ENCODE measurements around the gene THAP4. TPM values are rescaled to one million over a fixed set of nuclear protein-coding genes. Genes with fewer than 3 reads are reported as not detected.

THAP4 gene
- total and polyA plus RNA-seq, 2 of the 4 experiments (the other 2 are of a cell fraction) = 33.9 to 55.1 TPM

GRCh38 chr2:241657786-241658254 is 20.9 kb upstream of the THAP4 start:
- Histone ChIP-seq H4K5ac (ENCODE audit: low read depth, low read length) (no peak overlapping the region), H3K27ac (ENCODE audit: insufficient read depth, low read length) (no peak overlapping the region), H2BK120ac (ENCODE audit: low read depth, low read length) (no peak overlapping the region), H2BK15ac (ENCODE audit: low read depth, low read length) (no peak overlapping the region), H3K4me2 (ENCODE audit: low read depth, low read length) (no peak overlapping the region), H2AK5ac (ENCODE audit: low read depth, low read length) (no peak overlapping the region), H4K20me1 (ENCODE audit: insufficient read depth, low read length) (peaks cover 5% of the 10 kb centered on the region), H3K79me1 (ENCODE audit: low read depth in 1 of 2, low read length in 2 of 2) (peaks cover 4 to 9% of the 10 kb centered on the region in 2 experiments; a peak in 2 of 4 replicates), H3K36me3 (ENCODE audit: control insufficient read depth, insufficient read depth, low read length) (peaks cover 48% of the 10 kb centered on the region), H3K9me3 (ENCODE audit: control insufficient read depth, insufficient read depth, low read length) (no peaks in the 10 kb centered on the region), H3K27me3 (ENCODE audit: control insufficient read depth, insufficient read depth, low read length) (no peaks in the 10 kb centered on the region), H4K8ac (ENCODE audit: low read depth in 2 of 2, low read length in 2 of 2) (no peak overlapping the region), H3K4me3 (ENCODE audit: insufficient read depth, low read depth, low read length) (no peak overlapping the region), H2AFZ (replicated peaks; ENCODE audit: low read length, poor library complexity) (no peak overlapping the region), H3K14ac (replicated peaks; ENCODE audit: low read depth, low read length) (no peak overlapping the region), H3K4me1 (ENCODE audit: control insufficient read depth, insufficient read depth, low read length) (no peaks in the 10 kb centered on the region), H2BK20ac (ENCODE audit: low read depth, low read length) (no peak overlapping the region), H3K56ac (ENCODE audit: extremely low read depth, insufficient read depth, low read length) (no peak overlapping the region), H4K91ac (ENCODE audit: insufficient read depth, low read depth, low read length) (no peak overlapping the region), H3K18ac (ENCODE audit: low read depth, low read length) (no peak overlapping the region), H2AK9ac (replicated peaks; ENCODE audit: low read depth, low read length, poor library complexity) (no peak overlapping the region), H3K9me1 (ENCODE audit: insufficient read depth, low read length) (no peaks in the 10 kb centered on the region), H3K4ac (ENCODE audit: low read depth, low read length) (no peak overlapping the region), H2BK5ac (ENCODE audit: low read depth, low read length, poor library complexity, severe bottlenecking) (no peak overlapping the region), H3K23ac (ENCODE audit: low read depth, low read length) (no peak overlapping the region), H3K9ac (ENCODE audit: low read depth, low read length) (no peak overlapping the region)
- no TSS peak for BruUV-seq (replicated peaks)
- in situ Hi-C loops (cut with MboI; ENCODE audit: low sequenced_read_pairs) = loop anchor here (25.0 kb wide), 1 partner anchor 796 kb away; the partner anchor contains the start of gene AGXT
- no peak for TF ChIP-seq RAD21 (IDR thresholded peaks at IDR 0.05; ENCODE audit: low read length)
- no peak for TF ChIP-seq NFE2L2 (IDR thresholded peaks at IDR 0.05; ENCODE audit: low read depth, low read length)
- no peak for TF ChIP-seq ELK1 (IDR thresholded peaks at IDR 0.05; ENCODE audit: borderline replicate concordance, low read depth, low read length)
- no peak for TF ChIP-seq CHD1 (IDR thresholded peaks at IDR 0.05; ENCODE audit: low read depth, low read length)
- no peak for TF ChIP-seq RCOR1 (IDR thresholded peaks at IDR 0.05; ENCODE audit: insufficient replicate concordance, low read length)
- TF ChIP-seq MAZ (IDR thresholded peaks at IDR 0.05; ENCODE audit: borderline replicate concordance, low read depth, low read length) = no peak
- TF ChIP-seq FOS (IDR thresholded peaks at IDR 0.05; ENCODE audit: low read depth, low read length) = no peak
- TF ChIP-seq POLR2A (IDR thresholded peaks at IDR 0.05; ENCODE audit: low read depth, low read length) = no peak
- TF ChIP-seq CEBPB (IDR thresholded peaks at IDR 0.05; ENCODE audit: low read depth, low read length) = no peak
- no peak for TF ChIP-seq USF2 (IDR thresholded peaks at IDR 0.05; ENCODE audit: low read depth, low read length)
- WGBS, 2 experiments (ENCODE audit: extremely low coverage in 2 of 2, insufficient read length in 1 of 2) = 98% methylated on average over 5 of the region's 15 CpGs; no CpG with 5 or more reads in 1 of the 2 experiments
- dilution Hi-C loops (cut with HindIII; ENCODE audit: low sequenced_read_pairs, unreplicated experiment) = no loop called here
- CTCF ChIA-PET = no interaction called here
- POLR2A ChIA-PET (ENCODE audit: unreplicated experiment) = interaction anchor here (0.5 kb wide), 1 partner anchor 31 kb away, joined by 3 read pairs; no protein-coding TSS in a partner anchor
- intact Hi-C loops (cut with micrococcal nuclease) = loop anchor here (2.0 to 5.0 kb wide), 2 partner anchors 151 to 301 kb away; partner anchors contain the start of gene FARP2
- no peak for DNase-seq
- ATAC-seq (ENCODE audit: low read depth) = no peak
